Stomach (tissue), 4 donors: ENCODE results near the gene RFC3.

Experiments
- CTCF ChIP-seq, 7 experiments: fragments of 450-650 bp in 4 of 7; fragments of 200-600 bp in 3 of 7; sonication (generic) in 3 of 7; IDR thresholded peaks; one replicate each; pipeline ENCODE4 v1.5.1; 2016 to 2019; ENCODE audit warnings: antibody characterized with exemption in 7 of 7, control low read depth in 2 of 7, mild to moderate bottlenecking in 1 of 7
- EP300 ChIP-seq: sonication (generic); formaldehyde crosslinking; IDR thresholded peaks from one replicate; pipeline ENCODE4 v1.6.1; 2017; ENCODE audit warnings: antibody characterized with exemption
- POLR2A ChIP-seq, 4 donors: fragments of 450-650 bp; IDR thresholded peaks; one replicate each; pipeline ENCODE4 v1.6.1; 2016; ENCODE audit warnings: antibody characterized with exemption in 4 of 4, control low read depth in 2 of 4, mild to moderate bottlenecking in 1 of 4, moderate library complexity in 1 of 4
- POLR2AphosphoS5 ChIP-seq, 3 donors: sonication (generic); formaldehyde crosslinking; IDR thresholded peaks; one replicate each; pipeline ENCODE4 v1.6.1; 2016; ENCODE audit warnings: antibody characterized with exemption in 3 of 3

- TF ChIP-seq CTCF (IDR thresholded peaks at IDR 0.05) = no peak
- no peak for TF ChIP-seq EP300
- no peak for TF ChIP-seq POLR2AphosphoS5 (IDR thresholded peaks at IDR 0.05)
- no peak for TF ChIP-seq POLR2A (IDR thresholded peaks at IDR 0.05)
These were observed 28.5 kb downstream of the RFC3 start for GRCh38 chr13:33846303-33847062.
